ENCODE results near the gene FHAD1.

- TF ChIP-seq CTCF (IDR thresholded peaks at IDR 0.05): no peak
- no peak for TF ChIP-seq POLR2A (IDR thresholded peaks at IDR 0.05)
These were observed 173.9 kb downstream of the FHAD1 start for GRCh38 chr1:15420853-15421465.

Measured in thyroid gland (tissue), 4 donors.